GM12874 (cell line): ENCODE results near the gene DHDH.

ENCODE experiments used
- CTCF ChIP-seq: IDR thresholded peaks from 2 replicates; pipeline ENCODE4 v1.5.1; 2011; ENCODE audit warnings: low read depth, mild to moderate bottlenecking, control low read depth, low read length, moderate library complexity; ENCODE audit not compliant: insufficient read depth

DHDH gene

GRCh38 chr19:48943081-48943480 lies 9.6 kb downstream of the DHDH start:
- TF ChIP-seq CTCF = no peak

- TF ChIP-seq CTCF = no peak
Measured at GRCh38 chr19:48945415-48945814, 11.9 kb downstream of the DHDH start.

DNA sequence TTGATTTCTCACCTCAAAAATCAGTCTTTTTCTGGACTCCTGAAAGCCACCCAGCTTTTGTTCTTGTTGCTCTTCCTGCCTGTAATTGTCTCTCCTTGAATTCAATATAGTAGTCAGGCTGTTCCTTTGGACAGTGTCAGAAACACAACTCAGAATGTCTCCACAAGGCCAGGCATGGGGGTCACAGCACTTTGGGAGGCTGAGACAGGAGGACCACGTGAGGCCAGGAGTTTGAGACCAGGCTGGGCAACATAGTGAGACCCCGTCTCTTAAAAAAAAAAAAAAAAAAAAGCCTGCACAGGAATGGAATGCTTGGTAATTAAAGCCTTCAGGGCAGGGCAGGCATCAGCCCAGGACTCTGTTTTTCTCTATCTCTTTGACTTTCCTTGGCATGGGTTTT lies 12.3 kb downstream of the DHDH start:
- TF ChIP-seq CTCF = no peak

- no peak for TF ChIP-seq CTCF
Measured at GRCh38 chr19:48946463-48947257, 13.2 kb downstream of the DHDH start.

DNA sequence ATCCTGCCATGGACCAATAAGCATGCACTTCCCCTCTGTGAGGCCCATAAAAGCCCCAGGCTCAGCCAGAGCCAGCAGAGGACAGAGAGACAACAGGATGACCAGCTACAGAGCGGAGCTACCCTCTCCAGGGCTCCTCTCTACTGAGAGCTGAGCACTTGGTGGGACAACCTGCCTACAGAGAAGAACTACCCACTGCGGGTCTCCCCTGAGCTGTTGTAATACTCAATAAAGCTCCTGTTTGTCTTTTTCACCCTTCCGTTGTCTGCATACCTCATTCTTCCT lies 13.7 kb downstream of the DHDH start:
- TF ChIP-seq CTCF = no peak

DNA sequence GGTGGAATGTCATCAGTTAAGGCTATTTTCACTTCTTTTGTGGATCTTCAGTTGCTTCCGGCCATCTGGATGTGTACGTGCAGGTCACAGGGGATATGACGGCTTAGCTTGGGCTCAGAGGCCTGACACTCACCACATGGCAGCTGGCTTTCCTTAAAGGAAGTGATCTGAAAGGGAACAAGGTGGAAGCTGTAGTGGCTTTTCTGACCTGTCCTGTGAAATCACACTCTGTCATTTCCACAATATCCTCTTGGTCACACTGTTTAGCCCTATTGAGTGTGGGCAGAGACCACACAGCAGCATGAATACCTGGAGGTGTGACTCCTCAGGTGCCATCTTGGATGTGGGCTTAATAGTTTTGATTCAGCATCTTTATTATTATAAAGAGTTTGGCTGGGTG lies 16.7 kb downstream of the DHDH start:
- TF ChIP-seq CTCF = no peak

DNA sequence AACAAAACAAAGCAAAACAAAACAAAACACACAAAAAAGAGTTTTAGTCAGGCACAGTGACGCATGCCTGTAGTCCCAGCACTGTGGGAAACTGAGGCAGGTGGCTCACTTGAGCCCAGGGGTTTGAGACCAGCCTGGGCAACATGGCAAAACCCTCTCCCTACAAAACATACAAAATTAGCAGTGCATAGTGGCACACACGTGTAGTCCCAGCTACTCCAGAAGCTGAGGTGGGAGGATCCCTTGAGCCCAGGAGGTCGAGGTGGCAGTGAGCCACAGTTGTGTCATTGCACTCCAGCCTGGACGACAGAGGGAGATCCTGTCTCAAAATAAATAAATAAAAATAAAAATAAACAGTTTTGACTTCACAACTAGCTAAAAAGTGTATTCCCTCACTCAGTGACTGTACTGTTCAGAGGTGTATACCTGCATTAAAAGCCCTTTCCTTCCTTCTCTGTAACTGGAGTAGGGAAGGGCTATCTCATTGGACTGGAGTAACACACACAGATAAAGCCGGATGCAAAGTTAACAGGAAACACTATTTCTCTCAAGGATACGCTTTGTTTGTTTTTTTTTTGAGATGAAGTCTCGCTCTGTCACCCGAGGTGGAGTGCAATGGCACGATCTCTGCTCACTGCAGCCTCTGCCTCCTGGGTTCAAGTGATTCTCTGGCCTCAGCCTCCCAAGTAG lies 17.5 kb downstream of the DHDH start:
- TF ChIP-seq CTCF = no peak
